ENCODE data around the gene RMI2.

RMI2 gene

DNA sequence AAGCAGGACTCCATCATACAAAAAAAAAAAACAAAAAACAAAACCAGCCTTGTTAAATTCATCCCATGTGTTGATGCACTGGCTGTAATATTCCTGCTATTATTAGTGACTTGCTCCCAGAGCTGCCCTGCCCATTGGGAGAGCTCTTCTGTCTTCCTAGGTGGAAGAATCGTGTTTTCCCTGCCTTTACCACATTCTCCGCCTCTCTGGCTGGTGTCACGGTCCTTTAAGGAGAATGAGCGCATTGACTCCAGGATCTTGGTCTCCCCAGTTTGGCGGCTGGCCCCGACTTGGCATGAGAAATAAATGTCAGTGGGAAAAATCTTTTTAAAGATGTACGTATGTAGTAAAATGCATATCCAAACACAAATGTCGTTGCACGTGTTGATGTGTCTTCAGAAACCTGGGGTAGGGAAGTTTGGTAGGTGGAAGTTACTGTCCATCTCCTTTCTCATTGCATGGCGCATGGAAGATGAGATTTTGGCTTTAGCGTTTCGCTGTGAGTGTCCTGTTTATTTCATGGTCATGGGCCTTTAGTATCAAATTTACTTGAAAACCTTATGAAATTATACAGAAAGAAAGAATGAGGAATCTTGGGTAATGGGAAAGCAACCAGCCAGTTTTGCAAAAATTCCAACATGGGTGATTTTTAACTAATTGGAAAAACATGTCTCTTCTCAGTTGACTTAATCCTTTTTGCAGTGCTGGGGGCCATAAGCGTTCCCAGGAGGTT lies 15.5 kb downstream of the RMI2 start:
- Histone ChIP-seq H3K4me3 (ENCODE audit: low read depth, low read length) (no peak overlapping the region), H3K36me3 (ENCODE audit: control insufficient read depth, insufficient read depth, low read length) (no peaks in the 10 kb centered on the region), H3K9me3 (ENCODE audit: control insufficient read depth, low read length) (no peaks in the 10 kb centered on the region), H3K27ac (no peak overlapping the region), H3K27me3 (ENCODE audit: control insufficient read depth, insufficient read depth, low read length) (no peaks in the 10 kb centered on the region), H3K9ac (no peak overlapping the region), H3K4me1 (peaks cover 14% of the 10 kb centered on the region), H2AFZ (no peak overlapping the region), H3K79me2 (no peaks in the 10 kb centered on the region), H3K4me2 (ENCODE audit: low read length) (no peak overlapping the region)
- TF ChIP-seq CTCF (IDR thresholded peaks at IDR 0.05) = no peak

DNA sequence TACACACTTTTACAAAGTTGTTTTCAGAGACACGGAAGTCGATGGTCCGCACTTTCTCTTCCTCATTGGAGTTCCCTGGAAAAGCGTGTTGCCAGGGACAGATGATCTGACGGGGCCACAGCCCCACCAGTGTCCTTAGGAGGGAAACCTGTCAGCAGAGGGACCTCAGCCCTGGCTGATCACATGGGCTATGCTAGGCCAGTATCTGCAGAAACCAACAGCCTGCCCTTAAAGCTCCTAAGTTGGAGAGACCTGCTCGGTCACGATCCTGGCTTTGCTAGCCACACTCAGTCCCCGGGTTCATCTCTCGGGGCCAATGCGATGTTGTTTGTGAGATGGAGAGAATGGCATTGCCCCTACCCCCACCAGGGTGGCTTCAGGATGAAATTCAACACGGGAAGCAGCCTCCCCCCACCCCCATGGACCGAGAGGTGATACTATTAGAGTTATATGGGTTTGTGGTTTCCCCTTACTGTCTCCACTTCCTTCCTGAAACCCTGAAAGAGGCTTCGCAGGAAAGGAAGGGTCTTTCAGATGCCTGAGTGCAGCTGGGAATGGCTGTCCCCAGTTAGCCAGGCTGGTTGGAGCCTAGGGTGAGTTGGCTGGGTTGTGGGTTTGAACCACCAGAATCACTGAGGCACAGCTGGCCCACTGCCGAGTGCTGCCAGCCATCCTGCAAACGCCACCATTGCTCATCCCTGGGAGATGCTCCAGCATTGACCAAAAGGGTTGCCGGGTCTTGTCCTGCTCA lies 16.6 kb downstream of the RMI2 start:
- no peaks in the 10 kb centered on the region for H3K79me2 ChIP-seq
- no peak overlapping the region for H3K4me2 ChIP-seq (ENCODE audit: low read length)
- H2AFZ ChIP-seq = no peak overlapping the region
- H3K27ac ChIP-seq = no peak overlapping the region
- no peak overlapping the region for H3K4me3 ChIP-seq (ENCODE audit: low read depth, low read length)
- H3K9me3 ChIP-seq (ENCODE audit: control insufficient read depth, low read length) = no peaks in the 10 kb centered on the region
- peaks cover 12% of the 10 kb centered on the region for H3K4me1 ChIP-seq
- H3K27me3 ChIP-seq (ENCODE audit: control insufficient read depth, insufficient read depth, low read length) = no peaks in the 10 kb centered on the region
- no peak for TF ChIP-seq CTCF (IDR thresholded peaks at IDR 0.05)
- no peak overlapping the region for H3K9ac ChIP-seq
- H3K36me3 ChIP-seq (ENCODE audit: control insufficient read depth, insufficient read depth, low read length) = no peaks in the 10 kb centered on the region

DNA sequence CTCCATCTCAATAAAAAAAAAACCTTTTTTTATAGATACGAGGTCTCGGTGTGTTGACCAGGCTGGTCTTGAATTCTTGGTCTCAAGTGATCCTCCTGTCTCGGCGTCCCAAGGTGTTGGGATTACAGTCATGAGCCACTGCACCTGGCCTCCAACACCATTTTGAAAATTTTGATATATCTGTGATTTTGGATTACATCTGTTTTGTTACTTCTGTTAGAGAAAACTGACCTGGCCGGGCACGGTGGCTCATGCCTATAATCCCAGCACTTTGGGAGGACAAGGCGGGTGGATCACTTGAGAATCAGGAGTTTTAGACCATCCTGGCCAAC lies 18.6 kb downstream of the RMI2 start:
- Histone ChIP-seq H3K27me3 (ENCODE audit: control insufficient read depth, insufficient read depth, low read length) (no peaks in the 10 kb centered on the region), H3K79me2 (no peaks in the 10 kb centered on the region), H3K4me3 (ENCODE audit: low read depth, low read length) (no peak overlapping the region), H3K36me3 (ENCODE audit: control insufficient read depth, insufficient read depth, low read length) (no peaks in the 10 kb centered on the region), H3K4me2 (ENCODE audit: low read length) (no peak overlapping the region), H3K9me3 (ENCODE audit: control insufficient read depth, low read length) (no peaks in the 10 kb centered on the region), H3K4me1 (peaks cover 12% of the 10 kb centered on the region), H2AFZ (no peak overlapping the region), H3K9ac (no peak overlapping the region), H3K27ac (no peak overlapping the region)
- no peak for TF ChIP-seq CTCF (IDR thresholded peaks at IDR 0.05)

DNA sequence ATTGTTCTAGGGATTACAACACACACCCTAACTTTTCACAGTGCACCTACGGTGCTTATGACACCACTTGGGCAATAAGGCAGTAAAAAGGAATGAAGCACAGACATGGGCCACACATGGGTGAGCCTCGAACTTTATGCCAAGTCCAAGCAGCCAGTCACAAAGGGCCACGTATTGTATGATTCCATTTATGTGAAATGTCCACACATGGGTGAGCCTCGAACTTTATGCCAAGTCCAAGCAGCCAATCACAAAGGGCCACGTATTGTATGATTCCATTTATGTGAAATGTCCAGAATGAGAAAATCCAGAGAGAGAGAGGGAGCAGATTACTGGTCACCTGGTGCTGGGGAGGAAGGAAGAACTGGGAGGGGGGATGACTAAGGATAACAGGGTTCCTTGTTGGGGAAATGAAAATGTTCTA lies 22.2 kb downstream of the RMI2 start:
- H3K36me3 ChIP-seq (ENCODE audit: control insufficient read depth, insufficient read depth, low read length) = no peaks in the 10 kb centered on the region
- H3K27me3 ChIP-seq (ENCODE audit: control insufficient read depth, insufficient read depth, low read length) = no peaks in the 10 kb centered on the region
- H3K4me2 ChIP-seq (ENCODE audit: low read length) = no peak overlapping the region
- H3K9ac ChIP-seq = no peak overlapping the region
- H3K4me3 ChIP-seq (ENCODE audit: low read depth, low read length) = no peak overlapping the region
- H3K79me2 ChIP-seq = no peaks in the 10 kb centered on the region
- no peak for TF ChIP-seq CTCF (IDR thresholded peaks at IDR 0.05)
- no peak overlapping the region for H3K27ac ChIP-seq
- H2AFZ ChIP-seq = no peak overlapping the region
- peaks cover 12% of the 10 kb centered on the region for H3K4me1 ChIP-seq
- H3K9me3 ChIP-seq (ENCODE audit: control insufficient read depth, low read length) = no peaks in the 10 kb centered on the region

All from parathyroid adenoma (tissue), 2 donors.